NCI-H1436 treated with DMSO at 0.1 percent for 48 hours (cell line): Measurements from ENCODE around the gene DHX36.

Experiments used
- DNase-seq: peaks from one replicate; lab custom pipeline; 2025; lab: John Stamatoyannopoulos, UW

DHX36 gene

GRCh38 chr3:154290187-154290586 is 34.1 kb downstream of the DHX36 start:
- no peak for DNase-seq

DNA sequence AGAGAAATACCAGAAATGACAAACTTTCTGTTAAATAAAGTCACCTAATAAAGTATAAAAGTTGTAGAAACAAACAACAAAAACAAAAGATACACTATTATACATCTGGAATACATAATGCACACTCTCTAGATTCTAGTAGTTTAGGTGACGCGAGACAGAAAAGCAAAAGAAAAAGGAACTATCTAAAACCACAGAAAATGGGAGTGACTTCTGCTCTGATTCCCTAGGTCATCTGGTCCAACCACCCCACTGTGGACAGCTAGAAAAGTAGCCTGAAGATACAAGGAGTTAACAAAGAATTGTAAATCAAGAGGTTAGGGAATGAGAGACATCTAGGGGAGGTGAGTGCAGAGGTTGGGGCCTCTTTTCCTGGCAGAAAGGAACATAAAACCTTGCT is 39.1 kb downstream of the DHX36 start:
- DNase-seq, result no peak

- DNase-seq, result no peak
These were observed 44.1 kb downstream of the DHX36 start for GRCh38 chr3:154280161-154280560.

DNA sequence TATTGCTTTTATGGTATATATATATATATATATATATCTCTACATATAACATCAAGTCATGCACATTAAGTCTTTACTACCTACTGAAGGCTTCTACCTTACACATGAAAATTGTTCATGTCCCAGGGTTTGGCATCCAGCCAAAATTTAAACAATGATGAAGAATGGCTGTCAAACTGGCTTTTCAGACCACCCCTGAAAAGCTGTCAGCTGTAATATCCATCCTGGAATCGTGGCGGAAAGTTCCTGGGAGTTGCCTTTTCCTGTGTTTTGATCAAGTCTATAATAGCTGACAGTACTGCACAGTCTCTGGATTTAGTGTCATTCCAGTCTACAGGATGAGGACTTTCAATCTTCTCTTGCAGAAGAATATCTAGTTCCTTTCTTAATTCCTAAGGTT is 48.3 kb downstream of the DHX36 start:
- DNase-seq, result no peak

- no peak for DNase-seq
These were observed 49.0 kb downstream of the DHX36 start for GRCh38 chr3:154275292-154275691.

DNA sequence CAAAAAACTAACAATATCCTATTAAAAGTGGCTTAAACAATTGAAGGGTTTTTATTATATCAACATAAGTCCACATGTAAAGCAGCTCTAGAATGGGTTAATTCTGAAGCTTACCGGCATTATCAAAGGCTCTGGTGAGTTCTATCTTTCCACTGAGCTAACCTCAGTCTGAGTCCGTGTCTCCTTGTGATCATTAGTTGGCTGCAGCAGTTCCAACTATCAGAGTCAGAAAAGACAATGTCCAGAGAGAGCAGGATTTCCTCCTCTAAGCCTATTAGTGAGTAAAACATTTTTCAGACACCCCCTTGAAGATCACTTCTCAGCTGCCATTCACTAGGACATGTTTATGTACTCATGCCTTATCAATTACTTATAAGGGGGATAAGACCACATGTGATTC is 49.9 kb downstream of the DHX36 start:
- DNase-seq, result no peak

GRCh38 chr3:154273381-154273780 is 50.9 kb downstream of the DHX36 start:
- DNase-seq, result no peak

- DNase-seq, result no peak
These were observed 69.8 kb downstream of the DHX36 start for GRCh38 chr3:154254527-154254926.

GRCh38 chr3:154252759-154253638 is 71.3 kb downstream of the DHX36 start:
- peak; percentile 7 for DNase-seq

- no peak for DNase-seq
These were observed 72.7 kb downstream of the DHX36 start for GRCh38 chr3:154251610-154252009.

DNA sequence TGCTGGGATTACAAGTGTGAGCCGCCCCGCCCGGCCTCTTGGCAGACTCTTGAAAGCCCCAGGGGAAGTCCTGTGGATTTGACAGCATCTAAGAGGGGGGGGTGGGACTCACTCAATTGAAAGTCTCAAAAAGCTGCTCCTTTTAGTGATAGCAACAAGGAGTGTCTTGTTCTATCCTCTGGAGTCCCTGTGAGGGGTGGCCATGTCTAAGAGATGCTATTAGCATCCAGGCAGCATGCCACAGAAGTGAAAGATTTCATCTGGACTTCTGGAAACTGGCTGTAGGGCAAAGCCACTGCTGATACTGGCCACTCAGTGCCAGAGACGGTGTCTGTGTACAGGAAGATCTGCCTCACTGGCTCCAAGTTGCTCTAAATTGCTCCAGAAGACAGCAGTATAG is 74.0 kb downstream of the DHX36 start:
- no peak for DNase-seq

DNA sequence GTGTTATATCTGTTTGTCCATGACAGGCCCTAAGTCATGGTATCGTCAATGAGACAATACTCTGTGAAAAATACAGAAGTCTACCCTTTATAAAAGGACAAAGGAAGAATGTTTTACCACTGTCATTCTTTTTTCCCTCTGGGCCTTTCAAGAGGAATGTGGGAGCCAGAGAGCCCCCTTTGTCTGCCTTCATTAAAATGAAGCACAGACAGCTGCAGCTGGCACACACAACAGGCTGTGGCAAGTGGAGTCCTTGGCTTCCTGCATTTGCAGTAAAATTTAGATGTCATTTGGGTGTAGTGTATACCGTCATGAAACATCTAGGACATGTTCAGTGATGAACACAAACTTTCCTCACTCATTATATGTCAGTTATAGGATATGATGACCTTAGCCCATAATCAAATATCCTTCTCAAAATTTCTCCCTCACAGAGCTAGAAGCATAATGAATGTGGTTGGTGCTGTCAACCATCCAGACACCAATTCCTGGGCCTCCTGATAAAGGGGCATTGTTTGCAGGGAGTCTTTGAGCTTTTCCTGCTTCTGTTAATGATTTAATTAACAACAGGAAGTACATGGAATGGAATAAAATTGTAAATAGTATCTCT is 76.4 kb downstream of the DHX36 start:
- DNase-seq, result no peak

GRCh38 chr3:154244644-154245043 is 79.6 kb downstream of the DHX36 start:
- no peak for DNase-seq

GRCh38 chr3:154243353-154243752 is 80.9 kb downstream of the DHX36 start:
- no peak for DNase-seq

- DNase-seq, result no peak
These were observed 81.5 kb downstream of the DHX36 start for GRCh38 chr3:154242766-154243165.

DNA sequence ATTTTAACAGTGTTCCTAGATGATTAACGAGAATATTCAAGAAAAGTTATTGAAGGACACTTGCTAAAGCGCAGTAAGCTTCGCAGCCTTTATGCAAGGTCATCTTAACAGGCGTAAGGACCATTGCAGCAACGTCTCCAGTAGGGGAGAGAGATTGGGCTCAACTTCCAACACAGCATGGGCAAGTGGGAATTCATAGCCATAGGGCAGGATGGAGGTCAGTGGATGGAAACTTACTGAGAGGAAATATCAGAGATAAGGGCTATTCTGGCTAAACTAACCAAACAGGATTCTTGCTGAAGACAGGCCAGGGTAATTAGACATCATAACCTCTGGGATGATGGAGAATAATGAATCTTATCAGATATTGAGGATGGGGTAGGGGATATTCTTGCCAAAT is 82.8 kb downstream of the DHX36 start:
- DNase-seq, result no peak

DNA sequence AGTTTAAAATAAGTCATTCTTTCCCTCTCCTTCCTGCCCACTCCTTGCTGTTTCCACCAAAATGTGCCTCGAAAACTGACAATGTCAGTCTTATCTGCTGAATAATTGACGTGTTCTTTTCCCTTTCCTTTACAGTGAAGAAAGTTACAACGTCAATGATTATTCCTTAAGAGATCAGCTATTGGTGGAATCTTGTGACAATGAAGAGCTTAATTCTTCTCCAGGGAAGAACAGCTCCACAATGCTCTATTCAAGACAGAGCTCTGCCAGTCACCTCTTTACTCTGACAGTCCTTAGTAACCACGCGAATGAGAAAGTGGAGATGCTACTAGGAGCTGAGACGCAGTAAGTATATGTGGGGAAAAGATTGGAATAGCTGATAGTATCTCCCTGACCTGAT is 84.1 kb downstream of the DHX36 start:
- no peak for DNase-seq

GRCh38 chr3:154236331-154236730 is 88.0 kb downstream of the DHX36 start:
- no peak for DNase-seq

DNA sequence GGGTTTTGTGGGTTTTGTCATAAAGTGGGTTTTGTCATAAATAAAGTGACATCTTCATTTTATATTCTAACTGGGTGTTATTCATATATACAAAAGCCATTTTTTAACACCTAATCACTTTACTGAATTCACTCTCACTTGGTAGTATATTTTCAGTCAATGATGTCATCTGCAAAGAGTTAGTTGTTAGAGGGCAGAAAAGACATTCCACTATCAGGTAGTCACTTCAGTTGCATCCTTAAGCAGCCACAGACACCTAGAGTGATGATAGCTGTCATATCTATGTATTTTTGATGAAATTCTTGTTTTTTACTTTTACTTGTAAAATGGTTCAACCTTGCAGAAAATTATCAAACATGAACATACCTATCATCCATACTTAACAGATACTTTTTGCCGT is 89.0 kb downstream of the DHX36 start:
- no peak for DNase-seq

DNA sequence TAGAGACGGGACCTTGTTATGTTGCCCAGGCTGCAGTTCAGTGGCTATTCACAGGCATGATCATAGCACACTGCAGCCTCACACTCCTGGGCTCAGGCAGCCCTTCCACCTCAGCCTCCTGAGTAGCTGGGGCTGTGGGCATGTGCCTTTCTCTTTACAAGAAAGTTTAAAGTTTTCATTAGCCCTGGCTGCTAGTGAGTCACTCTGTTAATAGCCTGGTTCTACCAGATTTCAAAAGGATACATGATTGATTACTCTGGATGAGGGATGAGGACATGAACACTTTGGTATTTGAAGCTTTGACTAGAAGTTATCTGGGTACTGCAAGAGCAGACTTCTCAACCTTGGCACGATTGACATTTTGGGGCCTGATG is 95.1 kb downstream of the DHX36 start:
- no peak for DNase-seq

- no peak for DNase-seq
These were observed 95.6 kb downstream of the DHX36 start for GRCh38 chr3:154228561-154229216.

DNA sequence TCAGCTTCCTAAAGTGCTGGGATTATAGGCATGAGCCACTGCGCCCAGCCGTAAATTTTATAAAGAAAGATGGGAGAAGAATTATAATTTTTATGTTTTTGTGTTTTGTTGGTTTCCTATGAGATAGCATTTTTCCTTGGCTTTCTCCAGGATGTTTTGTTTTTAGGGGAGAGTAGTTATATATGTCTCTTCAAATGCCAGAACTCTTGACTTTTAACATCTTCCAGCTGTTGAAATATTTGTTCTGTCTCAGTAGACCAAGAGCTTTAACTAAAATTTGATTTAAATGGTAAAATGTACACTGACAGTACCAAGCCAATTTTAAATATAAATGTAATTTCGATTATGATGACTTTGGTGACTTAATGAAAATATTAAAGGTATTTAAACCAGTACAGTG is 96.8 kb downstream of the DHX36 start:
- no peak for DNase-seq

GRCh38 chr3:154225536-154225935 is 98.8 kb downstream of the DHX36 start:
- no peak for DNase-seq
